ENCODE data around the gene MIA.
"Not testable (repeated sequence)": the region's sequence is repeated elsewhere in the genome, so short reads cannot be mapped to it uniquely, and the experiment has no call there.

GRCh38 chr19:40766385-40766784, 8.9 kb upstream of the MIA start:
- TF ChIP-seq CTCF (IDR thresholded peaks at IDR 0.05; ENCODE audit: insufficient read depth, low read length, poor library complexity, severe bottlenecking); EZH2phosphoT487 (conservative IDR thresholded peaks at IDR 0.05; ENCODE audit: low read length): not testable (repeated sequence)
